Hepatocyte (in vitro differentiated cells): Measurements from ENCODE around the gene HBG1. TPM values are rescaled to one million over a fixed set of nuclear protein-coding genes. Genes with fewer than 3 reads are reported as not detected.

Source experiments
- DNase-seq: peaks from one replicate; pipeline ENCODE4 v3.0.0-alpha.2; 2016; ENCODE audit warnings: low spot score
- H2AFZ ChIP-seq: fragments of 200-600 bp; sonication (generic); 2 replicates; pipeline ENCODE4 v1.6.0; 2016; ENCODE audit warnings: antibody characterized with exemption, mild to moderate bottlenecking
- H3K27ac ChIP-seq: fragments of 200-600 bp; sonication (generic); 2 replicates; pipeline ENCODE4 v1.5.1; 2016; ENCODE audit warnings: mild to moderate bottlenecking
- H3K27me3 ChIP-seq: fragments of 200-600 bp; sonication (generic); 2 replicates; pipeline ENCODE4 v1.6.1; 2016
- H3K36me3 ChIP-seq: fragments of 200-600 bp; sonication (generic); replicated peaks from 2 replicates; pipeline ENCODE4 v1.5.1; 2016; ENCODE audit warnings: low read depth; ENCODE audit not compliant: insufficient read depth
- H3K4me1 ChIP-seq: fragments of 200-600 bp; sonication (generic); 2 replicates; pipeline ENCODE4 v1.5.1; 2016; ENCODE audit warnings: mild to moderate bottlenecking, moderate library complexity; ENCODE audit not compliant: insufficient read depth
- H3K4me2 ChIP-seq: fragments of 200-600 bp; sonication (generic); 2 replicates; pipeline ENCODE4 v1.6.0; 2016
- H3K4me3 ChIP-seq: fragments of 200-600 bp; sonication (generic); 2 replicates; pipeline ENCODE4 v1.5.1; 2016; ENCODE audit warnings: mild to moderate bottlenecking
- H3K79me2 ChIP-seq: fragments of 200-600 bp; sonication (generic); 2 replicates; pipeline ENCODE4 v1.6.0; 2017; ENCODE audit warnings: mild to moderate bottlenecking
- H3K9me2 ChIP-seq: fragments of 200-600 bp; sonication (generic); replicated peaks from 2 replicates; pipeline ENCODE4 v1.6.0; 2017; ENCODE audit warnings: mild to moderate bottlenecking; ENCODE audit not compliant: insufficient read depth
- H3K9me3 ChIP-seq: fragments of 200-600 bp; sonication (generic); 2 replicates; pipeline ENCODE4 v1.5.1; 2016; ENCODE audit warnings: low read depth, mild to moderate bottlenecking
- H4K20me1 ChIP-seq: fragments of 200-600 bp; sonication (generic); 2 replicates; pipeline ENCODE4 v1.6.0; 2016; ENCODE audit warnings: mild to moderate bottlenecking; ENCODE audit not compliant: insufficient read depth, poor library complexity, severe bottlenecking
- EZH2 ChIP-seq: fragments of 200-600 bp; sonication (generic); IDR thresholded peaks from 2 replicates; pipeline ENCODE4 v1.6.1; 2016; ENCODE audit warnings: antibody characterized with exemption, mild to moderate bottlenecking, borderline replicate concordance
- EZH2phosphoT487 ChIP-seq: fragments of 200-600 bp; sonication (generic); IDR thresholded peaks from one replicate; pipeline ENCODE4 v1.6.1; 2018; ENCODE audit warnings: antibody characterized with exemption, mild to moderate bottlenecking, low read depth, moderate library complexity; ENCODE audit not compliant: unreplicated experiment, severe bottlenecking
- WGBS: methylation state at CpG from one replicate; pipeline ENCODE4 v1.1.6; 2016; ENCODE audit warnings: low lambda C conversion rate; ENCODE audit errors: missing lambda C conversion rate; 5-methylcytosine and 5-hydroxymethylcytosine counted together
- polyA plus RNA-seq: library from polyadenylated mRNA; unstranded; fragments of >200 nt; fragmentation: Nextera tagmentation; extraction: Ambion mirVana; gene quantifications from 2 replicates; pipeline ENCODE4 v1.2.1, GENCODE V29; 2016
- total RNA-seq: library from RNA; depleted of rRNA; stranded (reverse); fragments of >200 nt; gene quantifications from 2 replicates; pipeline ENCODE4 v1.2.3, GENCODE V29; 2014
- TF ChIP-seq, protein P1 (sequence below): fragments of 200-600 bp; sonication (generic); IDR thresholded peaks from 2 replicates; pipeline ENCODE4 v1.5.1; 2016; ENCODE audit warnings: antibody characterized with exemption, mild to moderate bottlenecking; ENCODE audit not compliant: poor library complexity

HBG1 gene
- total and polyA plus RNA-seq, 2 experiments from 2014 or later, result not detected

DNA sequence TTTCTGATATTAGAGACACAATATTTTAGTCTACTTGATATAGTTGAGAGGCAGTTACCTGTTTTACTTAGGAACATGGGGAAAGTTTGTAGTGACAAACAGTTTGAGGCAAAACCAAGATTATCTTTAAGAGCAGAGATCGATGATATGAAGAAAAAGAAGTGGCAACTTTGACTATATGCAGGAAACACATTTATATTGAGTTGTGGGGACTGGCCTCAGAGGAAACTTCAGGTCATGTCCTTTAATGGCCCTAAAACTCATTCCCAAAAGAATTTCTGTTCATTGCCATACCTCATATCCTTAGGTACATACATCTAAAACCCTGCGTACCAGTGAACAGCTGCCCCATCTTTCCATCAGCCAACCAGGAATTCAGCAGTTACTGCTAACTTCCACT is 4.5 kb downstream of the HBG1 start:
- Histone ChIP-seq H3K9me2 (no peaks in the 10 kb centered on the region), H2AFZ (no peak overlapping the region), H3K9me3 (no peaks in the 10 kb centered on the region), H3K4me3 (no peak overlapping the region), H3K4me1 (no peaks in the 10 kb centered on the region), H3K27ac (no peak overlapping the region), H3K27me3 (no peaks in the 10 kb centered on the region), H3K36me3 (no peaks in the 10 kb centered on the region), H4K20me1 (no peaks in the 10 kb centered on the region), H3K4me2 (no peak overlapping the region), H3K79me2 (no peaks in the 10 kb centered on the region)
- no peak for DNase-seq
- no peak for TF ChIP-seq EZH2phosphoT487
- TF ChIP-seq, protein P1, sequence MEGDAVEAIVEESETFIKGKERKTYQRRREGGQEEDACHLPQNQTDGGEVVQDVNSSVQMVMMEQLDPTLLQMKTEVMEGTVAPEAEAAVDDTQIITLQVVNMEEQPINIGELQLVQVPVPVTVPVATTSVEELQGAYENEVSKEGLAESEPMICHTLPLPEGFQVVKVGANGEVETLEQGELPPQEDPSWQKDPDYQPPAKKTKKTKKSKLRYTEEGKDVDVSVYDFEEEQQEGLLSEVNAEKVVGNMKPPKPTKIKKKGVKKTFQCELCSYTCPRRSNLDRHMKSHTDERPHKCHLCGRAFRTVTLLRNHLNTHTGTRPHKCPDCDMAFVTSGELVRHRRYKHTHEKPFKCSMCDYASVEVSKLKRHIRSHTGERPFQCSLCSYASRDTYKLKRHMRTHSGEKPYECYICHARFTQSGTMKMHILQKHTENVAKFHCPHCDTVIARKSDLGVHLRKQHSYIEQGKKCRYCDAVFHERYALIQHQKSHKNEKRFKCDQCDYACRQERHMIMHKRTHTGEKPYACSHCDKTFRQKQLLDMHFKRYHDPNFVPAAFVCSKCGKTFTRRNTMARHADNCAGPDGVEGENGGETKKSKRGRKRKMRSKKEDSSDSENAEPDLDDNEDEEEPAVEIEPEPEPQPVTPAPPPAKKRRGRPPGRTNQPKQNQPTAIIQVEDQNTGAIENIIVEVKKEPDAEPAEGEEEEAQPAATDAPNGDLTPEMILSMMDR, result no peak
- WGBS, result 95% methylated on average over 2 of the region's 2 CpGs

DNA sequence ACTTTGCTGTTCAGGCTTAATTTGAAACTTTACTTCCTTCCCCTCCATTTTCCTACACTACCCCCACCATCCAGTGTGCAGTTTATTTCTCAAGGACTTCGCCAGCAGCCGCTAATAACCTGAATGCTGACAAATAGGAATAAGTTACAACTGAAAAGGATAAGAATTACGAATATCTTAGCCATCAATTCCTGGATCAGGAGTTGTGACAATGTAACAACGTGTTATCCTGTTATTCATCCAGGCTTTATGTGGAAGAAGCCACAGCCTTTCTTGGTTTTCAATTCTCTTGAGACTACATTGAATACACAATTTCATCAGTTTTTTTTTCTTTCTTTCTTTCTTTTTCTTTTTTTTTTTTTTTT is 5.9 kb downstream of the HBG1 start:
- WGBS, result 89% methylated on average over 4 of the region's 4 CpGs
- Histone ChIP-seq H3K4me2 (no peak overlapping the region), H3K27me3 (no peaks in the 10 kb centered on the region), H3K4me1 (no peaks in the 10 kb centered on the region), H3K36me3 (no peaks in the 10 kb centered on the region), H3K9me2 (no peaks in the 10 kb centered on the region), H3K9me3 (no peaks in the 10 kb centered on the region), H4K20me1 (no peaks in the 10 kb centered on the region), H3K4me3 (no peak overlapping the region), H2AFZ (no peak overlapping the region), H3K27ac (no peak overlapping the region), H3K79me2 (no peaks in the 10 kb centered on the region)
- TF ChIP-seq EZH2phosphoT487 (no peak), EZH2 (no peak)
- TF ChIP-seq, protein P1, result no peak
- no peak for DNase-seq

DNA sequence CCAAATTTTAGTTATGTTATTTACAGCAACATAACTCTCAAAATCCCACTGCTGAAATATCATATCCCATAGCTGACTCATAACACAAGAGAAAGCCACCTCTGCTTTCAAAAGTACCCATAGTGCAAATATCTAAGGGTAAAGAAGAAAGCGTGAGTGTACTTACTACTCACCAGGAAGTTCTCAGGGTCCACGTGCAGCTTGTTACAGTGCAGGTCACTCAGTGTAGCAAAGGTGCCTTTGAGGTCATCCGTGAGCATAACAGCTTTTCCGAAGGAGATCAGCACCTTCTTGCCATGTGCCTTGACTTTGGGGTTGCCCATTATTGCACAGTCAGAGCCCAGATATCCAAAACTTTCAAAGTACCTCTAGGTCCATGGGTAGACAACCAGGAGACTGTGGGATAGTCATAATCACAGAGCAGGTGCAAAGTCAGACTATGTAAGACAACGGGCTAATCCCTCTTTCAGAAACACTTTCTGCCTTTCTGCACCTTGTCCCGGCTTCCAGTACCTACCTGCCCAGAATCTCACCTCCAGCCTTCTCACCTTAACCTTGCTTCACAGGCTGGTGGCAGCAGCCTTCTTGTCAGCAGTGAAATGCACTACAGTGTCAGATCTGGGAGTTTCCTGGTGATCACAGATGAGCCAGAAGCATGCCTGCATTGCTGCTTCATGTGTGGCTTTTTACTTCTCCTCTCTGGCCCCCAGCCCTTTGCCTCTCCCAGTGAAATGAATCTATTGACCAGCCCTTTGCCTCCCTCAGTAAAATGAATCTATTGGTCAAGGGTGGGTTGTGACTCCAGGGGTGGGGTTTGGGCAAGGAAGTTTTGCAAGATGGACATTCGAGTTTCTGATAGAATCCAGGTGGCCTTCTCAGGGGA is 6.5 kb downstream of the HBG1 start:
- Histone ChIP-seq H3K4me3 (no peak overlapping the region), H3K79me2 (no peaks in the 10 kb centered on the region), H3K36me3 (no peaks in the 10 kb centered on the region), H4K20me1 (no peaks in the 10 kb centered on the region), H3K27me3 (no peaks in the 10 kb centered on the region), H2AFZ (no peak overlapping the region), H3K9me3 (no peaks in the 10 kb centered on the region), H3K9me2 (no peaks in the 10 kb centered on the region), H3K4me1 (no peaks in the 10 kb centered on the region), H3K27ac (no peak overlapping the region), H3K4me2 (no peak overlapping the region)
- DNase-seq, result no peak
- 74% methylated on average over 7 of the region's 7 CpGs for WGBS
- no peak for TF ChIP-seq EZH2phosphoT487
- no peak for TF ChIP-seq EZH2
- TF ChIP-seq, protein P1, result no peak
